GM19238 (cell line): ENCODE data around the gene HIVEP3.

Source experiments
- DNase-seq: peaks from one replicate; pipeline ENCODE4 v3.0.0; 2011; ENCODE audit warnings: low spot score; ENCODE audit not compliant: insufficient read length

Gene HIVEP3

DNA sequence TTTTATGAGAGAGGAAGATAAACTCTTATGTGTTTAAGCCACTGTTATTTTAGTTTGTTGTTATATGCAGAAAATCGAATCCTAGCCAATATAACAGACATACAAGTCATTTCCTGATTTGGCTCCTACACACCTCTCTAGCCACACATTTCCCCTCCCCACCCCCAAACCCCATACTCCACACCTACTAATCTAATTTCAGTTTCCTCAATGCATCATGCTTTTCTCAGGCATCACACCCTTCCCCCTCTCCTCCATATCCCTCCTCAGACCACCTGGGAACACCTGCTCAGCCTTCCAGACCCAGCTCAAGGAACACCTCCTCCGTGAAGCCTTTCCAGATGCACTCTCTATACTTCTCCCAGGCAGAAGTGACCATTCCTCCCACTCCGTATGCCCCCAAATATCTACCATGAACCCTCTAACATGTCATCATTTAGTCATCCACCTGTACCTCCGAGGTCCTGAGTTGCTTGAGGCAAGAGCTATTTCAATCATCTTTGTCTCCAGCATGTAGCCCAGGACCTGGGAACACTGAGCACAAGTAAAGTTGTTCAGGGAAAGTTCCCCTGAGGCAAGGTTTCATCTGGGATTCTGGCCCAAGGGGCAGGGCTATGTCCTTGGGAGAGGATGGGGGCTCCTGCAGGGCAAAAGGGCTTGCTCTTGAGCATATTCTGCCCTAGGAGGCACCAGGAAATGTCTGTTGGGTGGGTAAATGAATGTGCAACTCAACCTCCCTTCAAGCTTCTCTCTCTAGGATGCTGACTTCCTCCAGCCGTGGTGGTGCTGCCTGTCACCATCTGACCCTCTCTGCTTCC, 126.8 kb downstream of the HIVEP3 start:
- DNase-seq = no peak

DNA sequence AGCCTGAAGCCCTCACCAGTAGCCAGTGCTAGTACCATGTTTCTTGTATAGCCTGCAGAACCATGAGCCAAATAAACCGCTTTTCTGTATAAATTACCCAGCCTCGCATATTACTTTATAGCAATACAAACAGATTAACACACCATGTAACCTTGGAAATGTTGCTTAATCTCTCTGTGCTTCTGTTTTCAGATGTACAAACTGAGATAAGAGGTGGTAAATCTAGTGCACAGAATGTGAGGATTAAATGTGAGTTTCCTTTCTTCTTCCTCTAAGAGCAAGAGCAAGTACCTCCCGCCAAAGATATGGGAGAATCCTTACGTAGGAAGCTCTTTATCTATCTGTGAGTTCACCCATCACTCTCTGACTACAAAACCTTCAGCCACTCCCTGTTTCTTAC, 128.4 kb downstream of the HIVEP3 start:
- no peak for DNase-seq

DNA sequence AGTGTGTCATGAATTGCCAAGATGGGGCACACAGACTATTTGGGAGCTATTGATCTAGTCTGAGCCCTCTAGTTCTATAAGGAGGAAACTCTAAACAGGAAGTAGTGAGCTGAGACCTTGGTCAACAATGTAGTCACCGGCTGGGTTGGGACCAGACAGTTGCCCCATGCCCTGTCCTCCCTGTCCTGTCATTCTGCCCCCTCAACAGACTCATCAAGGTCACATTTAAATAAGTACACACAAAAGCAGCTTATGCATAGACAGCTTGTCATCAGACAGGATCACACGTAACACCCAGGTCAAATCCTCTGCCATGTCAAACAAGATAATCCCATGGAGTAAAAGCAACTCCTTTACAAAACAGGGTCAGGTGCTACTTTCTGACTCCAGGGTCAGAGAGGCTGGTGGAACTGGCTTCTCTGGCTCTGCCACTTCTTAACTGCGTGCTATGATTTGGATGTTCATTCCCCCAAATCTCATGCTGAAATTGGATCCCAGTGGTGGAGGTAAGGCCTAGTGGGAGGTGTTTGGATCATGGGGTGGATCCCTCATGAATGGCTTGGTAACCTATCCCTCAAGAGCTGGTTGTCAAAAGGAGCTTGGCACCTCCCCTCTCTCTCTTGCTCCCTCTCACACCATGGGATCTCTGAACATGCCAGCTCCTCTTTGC, 128.9 kb downstream of the HIVEP3 start:
- no peak for DNase-seq

DNA sequence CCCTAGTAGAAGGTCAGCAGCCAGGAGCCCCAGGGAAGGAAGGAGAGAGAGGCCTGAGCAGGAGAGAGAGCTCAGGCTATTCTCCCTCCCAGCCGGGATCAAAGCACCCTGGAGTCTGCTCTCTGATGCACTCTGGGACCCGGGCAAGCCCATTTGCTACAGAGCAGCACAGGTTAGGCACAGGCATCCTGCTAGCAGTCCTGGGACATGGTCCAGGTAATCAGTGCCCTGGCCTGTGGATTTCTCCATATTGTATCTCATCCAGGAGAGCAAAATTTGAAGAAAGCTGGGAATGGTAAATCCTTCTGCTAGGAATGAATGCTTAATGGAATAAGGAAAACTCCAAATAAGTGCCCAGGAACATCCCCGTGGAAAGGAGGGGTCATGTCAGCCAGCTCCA, 130.3 kb downstream of the HIVEP3 start:
- DNase-seq = no peak

DNA sequence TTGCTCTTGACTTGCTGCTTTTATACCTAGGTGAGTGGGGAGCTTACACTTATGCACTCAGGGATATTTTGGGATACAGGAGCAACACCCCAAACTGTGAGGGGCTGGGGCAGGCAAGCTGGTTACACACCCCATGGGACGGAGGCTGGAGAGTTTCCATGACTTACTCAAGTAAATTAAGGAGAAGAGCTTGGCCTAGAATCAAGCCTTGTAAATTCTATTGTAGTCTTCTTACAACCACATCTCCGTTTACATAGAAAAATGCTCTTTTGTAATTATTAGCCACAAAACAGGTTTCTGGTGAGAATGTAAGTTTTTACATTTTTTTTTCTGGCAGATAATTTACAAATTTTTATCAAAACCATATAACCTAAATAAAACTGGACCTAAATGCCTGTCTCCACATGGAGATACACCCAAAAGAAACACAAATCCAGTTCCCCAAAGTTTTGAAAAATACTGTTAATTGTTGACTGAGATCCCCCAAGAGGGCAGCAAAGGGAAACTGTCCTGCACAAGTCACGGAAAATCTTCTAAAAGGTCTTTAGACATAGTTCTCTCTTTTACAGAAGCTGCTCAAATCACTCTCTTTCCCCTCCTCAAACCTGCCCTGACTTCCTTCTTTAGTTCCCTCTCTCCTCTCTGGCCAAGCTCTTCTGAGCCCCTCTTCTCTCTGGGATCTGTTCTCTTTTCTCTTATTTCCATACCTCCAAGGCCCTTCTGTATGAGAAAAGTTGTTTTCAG, 134.0 kb downstream of the HIVEP3 start:
- no peak for DNase-seq

DNA sequence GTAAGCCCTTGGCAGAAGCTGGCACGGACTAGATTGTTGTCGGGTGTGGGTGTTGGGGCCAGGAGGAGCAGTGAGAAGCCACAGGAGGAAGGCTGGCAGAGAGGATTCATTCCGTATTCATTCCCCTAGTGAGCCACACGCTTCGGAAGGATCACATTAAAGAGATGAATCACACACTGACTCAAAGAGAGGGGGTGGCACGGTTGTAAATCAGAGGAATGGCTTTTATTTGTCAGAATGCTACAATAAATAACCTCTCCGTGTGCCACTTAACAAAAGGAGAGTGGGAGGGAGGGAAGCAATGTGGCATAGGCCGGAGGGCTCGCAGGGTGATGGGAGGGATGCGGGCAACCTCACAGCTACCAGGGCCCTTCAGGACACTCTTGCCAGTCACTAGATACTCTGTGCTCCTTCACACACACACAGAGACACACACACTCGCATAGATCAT, 135.5 kb downstream of the HIVEP3 start:
- DNase-seq = no peak

DNA sequence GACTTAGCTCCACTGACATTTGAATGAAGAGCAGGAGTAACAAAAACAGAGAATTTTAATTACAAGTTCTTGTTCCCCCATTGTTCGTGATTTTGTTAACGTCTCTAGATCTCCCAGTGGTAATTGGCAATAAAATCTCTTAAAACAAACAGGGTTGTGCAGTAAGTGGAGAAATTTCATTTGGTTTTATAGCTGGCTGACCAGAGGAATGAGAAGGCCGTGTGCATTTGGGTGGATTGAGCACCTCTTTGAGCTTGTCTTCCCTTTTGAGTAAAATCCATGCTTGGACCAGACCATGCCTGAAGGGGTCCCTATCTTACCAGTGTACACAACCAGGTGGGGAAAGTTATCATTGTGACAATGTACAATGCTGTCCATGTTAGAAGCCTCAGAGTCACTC, 137.8 kb downstream of the HIVEP3 start:
- no peak for DNase-seq

DNA sequence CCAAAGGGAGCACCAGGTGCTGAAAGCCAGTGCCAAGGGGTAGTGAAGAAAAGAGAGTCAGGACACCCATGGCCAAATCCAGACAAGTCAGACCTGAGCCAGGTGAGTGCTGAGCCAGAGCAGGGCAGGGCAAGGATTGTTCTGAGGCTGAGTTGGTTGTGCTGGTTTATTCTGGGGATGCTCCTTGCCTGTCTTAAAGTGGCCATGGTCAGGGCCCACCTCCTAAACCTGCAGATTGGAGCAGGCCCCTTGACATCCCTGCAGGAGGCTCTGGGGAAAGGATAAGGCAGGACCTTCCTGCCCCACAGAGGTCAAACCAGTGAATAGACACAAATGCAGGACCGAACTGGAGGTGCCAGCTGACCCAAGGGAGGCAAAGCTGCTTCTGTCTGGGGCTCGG, 138.4 kb downstream of the HIVEP3 start:
- no peak for DNase-seq

DNA sequence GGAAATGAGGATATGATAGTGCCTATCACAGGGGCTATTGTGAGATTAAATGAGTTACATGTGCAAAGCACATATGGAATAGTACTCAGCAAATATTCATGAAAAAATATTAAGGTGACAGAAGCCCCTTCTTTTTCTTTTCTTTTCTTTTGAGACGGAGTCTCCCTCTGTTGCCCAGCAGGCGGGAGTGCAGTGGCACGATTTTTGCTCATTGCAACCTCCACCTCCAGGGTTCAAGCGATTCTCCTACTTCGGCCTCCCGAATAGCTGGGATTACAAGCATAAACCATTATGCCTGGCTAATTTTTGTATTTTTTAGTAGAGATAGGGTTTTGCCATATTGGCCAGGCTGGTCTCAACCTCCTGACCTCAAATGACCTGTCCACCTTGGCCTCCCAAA, 139.4 kb downstream of the HIVEP3 start:
- no peak for DNase-seq

DNA sequence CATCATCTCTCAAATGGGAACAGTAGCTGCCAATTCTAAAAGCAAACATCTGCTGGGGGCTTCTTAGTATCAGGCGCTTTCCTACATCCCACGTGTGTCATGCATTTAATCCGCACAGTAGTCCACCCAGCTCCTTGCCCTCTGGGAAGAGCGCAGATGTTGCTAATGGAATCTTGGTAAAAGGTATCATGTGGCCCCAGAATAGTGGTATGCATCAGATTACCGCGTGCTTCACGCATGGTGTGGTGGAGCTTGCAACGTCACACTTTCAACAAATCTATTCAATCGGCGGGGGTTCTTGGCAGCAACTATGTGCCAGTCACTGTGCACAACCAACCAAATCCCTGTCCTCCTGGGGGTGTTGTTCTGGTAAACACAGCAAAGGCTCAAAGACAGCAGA, 141.0 kb downstream of the HIVEP3 start:
- DNase-seq = no peak

DNA sequence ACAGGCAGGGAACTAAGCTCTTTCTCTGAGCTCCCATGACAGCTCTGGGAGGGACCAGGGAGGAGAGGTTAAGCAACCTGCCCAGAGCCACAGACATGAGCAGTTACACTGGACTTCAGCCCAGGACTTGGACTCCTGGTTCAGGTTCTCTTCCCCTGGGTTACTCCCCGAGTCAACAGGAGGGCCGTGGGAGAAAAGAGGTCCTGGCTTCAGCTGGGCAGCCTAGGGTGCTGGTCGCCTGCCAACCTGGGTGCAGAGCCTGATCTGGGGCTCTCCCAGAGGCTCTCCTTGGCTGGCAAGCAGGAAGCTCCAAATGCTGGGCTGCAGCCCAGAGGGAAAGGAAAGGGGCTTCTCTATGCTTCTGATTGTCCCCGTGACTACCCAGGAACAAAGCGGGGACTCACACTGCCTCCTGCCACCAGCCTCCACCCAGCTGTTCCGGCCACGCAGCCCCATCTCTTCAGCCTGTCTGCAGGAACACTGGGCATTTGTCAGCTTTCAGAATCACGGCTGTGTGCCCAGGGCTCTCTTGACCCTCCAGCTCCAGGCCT, 141.8 kb downstream of the HIVEP3 start:
- DNase-seq = no peak

DNA sequence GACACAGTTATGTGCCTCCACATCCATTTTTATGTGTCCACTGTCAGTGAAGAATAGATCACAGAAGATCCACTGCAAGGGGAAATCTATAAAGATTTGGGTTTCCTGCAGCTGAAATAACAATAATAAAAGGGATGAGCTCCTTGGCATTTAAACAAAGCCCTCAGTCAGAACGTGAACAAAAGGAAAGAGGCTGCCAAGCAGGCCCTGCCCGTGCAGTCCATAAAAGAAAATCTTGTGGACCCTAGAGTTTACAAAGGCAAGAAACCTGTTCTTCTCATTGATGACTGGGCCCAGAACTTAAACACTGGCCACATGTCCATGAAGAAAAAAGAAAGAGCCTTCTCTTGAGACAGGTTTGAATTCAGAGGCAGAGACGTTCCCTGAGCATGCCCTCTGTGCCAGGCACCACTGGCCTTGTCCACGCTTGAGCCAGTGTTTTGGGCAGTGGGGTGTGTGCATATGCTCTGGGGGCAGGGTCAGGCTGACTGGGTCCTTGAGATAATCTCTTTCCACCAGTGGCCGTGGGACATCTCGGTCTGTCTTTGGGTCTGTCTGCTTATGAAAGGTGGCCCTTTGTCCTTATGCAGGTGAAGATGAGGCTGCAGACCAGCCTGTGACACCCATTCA, 142.7 kb downstream of the HIVEP3 start:
- DNase-seq = no peak

DNA sequence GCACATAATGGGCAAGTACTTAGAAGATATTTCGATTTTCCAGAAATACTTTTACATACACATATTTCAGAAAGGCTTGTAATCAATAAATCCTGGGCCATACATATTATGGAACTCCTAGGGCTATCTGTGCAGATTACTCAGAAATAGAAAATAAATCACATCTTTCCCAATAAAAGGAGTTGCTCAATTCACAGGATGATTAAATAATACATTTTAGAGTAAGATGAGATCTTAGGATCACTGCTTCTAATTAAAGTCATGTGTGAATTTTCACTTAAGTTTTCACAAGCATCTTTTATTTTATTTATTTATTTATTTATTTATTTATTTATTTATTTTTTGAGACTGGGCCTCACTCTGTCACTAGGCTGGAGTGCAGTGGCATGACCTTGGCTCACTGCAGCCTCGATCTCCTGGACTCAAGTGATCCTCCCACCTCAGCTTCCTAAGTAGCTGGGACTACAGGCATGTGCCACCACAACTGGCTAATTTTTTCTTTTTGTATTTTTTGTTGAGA, 144.2 kb downstream of the HIVEP3 start:
- DNase-seq = no peak

DNA sequence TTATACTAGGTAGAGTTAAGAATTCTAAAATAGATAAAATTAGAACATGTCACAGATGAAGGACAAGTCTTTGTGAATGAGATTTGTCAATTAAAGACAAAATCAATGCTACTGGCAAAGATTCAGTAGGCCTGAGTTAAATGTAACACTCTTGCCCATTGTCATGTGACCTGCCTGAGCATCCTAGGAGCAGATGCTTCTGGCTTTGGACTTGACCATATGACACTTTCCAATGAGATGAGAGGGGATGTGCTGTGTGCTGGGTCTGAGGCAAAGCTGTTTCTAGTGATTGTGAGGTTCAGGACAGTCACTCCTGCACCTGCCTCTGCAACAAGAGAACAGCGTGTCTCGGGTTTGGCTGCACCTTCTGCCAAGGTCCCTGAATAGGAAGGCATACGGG, 144.9 kb downstream of the HIVEP3 start:
- no peak for DNase-seq

DNA sequence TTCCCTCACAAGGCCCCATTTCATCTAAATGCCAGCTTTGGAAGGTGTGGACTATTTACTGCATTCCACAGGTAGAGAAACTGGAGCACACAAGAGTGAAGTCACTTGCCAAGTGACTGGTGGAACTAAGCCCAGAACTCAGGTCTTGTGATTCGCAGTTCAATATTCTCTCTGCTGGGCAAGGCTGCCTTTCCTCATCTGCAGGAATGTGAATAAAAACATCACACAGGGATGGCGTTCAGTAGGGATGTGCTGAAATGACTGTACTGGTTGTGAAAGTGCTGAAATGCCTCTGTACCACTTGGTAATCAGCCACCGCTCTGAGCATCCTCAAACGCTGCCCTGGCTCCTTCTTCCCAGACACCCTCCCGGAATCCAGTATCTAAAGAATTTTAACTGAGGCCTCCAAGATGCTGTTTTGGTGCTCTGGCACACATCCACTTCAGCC, 145.6 kb downstream of the HIVEP3 start:
- no peak for DNase-seq

DNA sequence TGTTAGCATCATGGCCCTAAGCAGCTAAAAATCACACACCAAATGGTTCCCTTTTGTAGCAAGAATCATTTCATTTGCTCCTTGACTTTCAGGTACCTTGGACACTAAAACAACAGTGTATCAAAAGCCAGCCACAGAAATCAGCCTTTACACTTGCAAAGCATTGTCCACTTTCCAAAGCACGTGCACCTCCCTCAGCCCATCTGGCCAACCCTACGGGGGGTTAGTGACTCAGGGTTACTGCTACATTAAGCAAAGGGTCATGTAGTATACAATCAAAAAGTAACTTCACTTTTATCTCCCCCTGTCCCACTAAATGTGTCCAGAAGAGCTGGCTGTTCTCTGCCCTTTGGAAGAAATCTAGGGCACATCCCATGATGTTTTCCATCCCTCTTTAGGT, 149.7 kb downstream of the HIVEP3 start:
- DNase-seq = no peak

DNA sequence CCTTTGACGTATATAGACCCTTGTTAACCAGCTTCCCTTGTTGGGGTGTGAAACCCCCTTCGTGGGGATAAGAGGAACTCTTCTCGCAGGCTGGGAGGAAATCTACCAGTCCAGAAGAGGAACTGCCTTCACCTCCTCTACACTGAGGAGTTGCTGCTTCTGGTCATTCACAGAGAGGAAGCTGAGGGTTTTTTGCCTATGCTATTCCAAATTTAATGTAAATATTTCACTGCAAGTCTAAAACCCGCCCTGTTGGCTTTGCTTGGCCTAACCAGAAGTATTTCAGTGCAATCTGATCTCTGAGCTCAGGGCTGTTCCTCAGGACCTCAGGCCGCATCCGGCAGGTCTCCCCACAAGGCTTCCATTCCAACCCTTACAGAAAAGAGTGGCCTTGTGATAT, 150.1 kb downstream of the HIVEP3 start:
- DNase-seq = no peak

DNA sequence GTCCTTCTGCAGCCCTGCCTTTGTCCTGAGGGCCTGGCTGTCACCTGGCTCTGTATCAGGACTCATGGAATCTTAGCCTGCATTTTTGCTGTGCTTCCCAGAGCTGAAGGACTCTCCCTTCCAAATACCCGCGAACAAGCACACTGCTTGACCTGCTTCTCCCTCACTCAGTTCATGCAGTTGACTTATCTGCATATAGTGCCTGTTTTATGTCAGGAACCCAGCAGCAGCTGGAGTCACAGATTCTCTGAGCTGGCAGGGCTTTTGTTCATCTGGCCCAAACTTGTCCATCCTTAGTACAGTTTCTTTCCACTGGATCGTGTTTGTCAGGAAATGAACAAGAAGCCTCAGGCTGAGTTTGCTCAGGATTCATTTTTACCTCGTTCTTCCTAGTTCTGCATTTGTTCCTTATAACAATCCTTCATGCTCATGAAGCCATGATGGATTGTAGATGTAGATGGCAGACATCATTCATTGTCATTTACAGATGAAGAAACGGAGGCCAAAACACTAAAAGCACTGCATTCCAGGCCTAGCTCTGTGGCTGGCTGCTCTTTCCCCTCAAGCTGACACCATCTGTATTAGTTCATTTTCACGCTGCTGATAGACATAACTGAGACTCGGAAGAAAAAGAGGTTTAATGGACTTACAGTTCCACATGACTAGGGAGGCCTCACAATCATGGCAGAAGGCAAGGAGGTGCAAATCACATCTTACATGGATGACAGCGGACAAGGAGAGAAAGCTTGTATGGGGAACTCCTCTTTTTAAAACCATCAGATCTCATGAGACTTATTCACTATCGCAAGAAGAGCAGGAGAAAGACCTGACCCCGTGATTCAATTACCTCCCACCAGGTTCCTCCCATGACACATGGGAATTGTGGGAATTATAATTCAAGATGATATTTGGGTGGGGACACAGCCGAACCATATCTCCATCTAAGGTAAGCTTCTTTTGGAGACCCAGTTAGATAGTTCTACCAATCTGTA, 150.9 kb downstream of the HIVEP3 start:
- no peak for DNase-seq

DNA sequence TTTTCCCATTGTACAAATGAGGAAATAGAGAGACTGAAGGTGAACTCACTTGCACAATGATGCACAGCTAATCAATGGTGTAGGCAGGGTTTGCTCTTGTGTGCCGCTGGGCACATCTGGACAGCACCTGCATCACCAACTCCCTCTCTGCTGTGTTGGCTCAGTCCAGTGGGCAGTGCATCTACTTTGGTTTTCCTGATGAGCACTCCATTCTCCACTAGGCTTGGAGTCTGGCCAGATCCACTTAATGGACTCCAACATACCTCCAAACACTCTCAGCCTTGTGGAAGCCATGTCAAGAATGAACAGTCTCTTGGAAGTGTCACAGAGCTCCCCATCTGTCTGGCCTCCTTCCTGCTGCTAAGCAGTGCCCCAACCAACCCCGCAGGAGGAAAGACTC, 152.2 kb downstream of the HIVEP3 start:
- DNase-seq = no peak

DNA sequence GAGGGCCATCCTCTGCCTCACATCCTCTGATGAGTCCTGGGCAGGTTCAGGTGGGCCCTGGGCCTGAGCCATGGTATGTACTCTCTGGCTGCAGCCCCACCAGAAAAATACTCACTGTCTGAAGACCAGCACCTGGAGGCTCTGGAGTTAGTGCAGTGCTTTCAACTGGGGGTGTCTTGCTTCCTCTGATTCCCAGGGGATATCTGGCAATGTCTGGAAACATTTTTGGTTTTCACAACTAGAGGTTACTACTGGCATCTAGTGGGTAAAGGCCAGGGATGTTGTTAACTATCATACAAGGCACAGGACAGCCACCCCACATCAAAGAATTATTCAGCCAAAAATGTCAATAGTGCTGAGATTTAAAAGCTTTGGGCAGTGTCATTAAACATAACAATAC, 152.7 kb downstream of the HIVEP3 start:
- DNase-seq = no peak
